SK-N-SH (cell line): ENCODE results near the gene BCAS3. TPM values are rescaled to one million over a fixed set of nuclear protein-coding genes. Genes with fewer than 3 reads are reported as not detected.

Source experiments
- CTCF ChIA-PET: fragments of 300-600, 350-600 bp; formaldehyde crosslinking; extraction: SDS; loops from one replicate; lab custom pipeline; 2021; lab: Yijun Ruan, JAX
- POLR2A ChIA-PET: fragments of 350-600 bp; sonication (Branson Sonifier 250); formaldehyde crosslinking; extraction: SDS; loops from one replicate; lab custom pipeline; 2020; ENCODE audit warnings: antibody characterized with exemption, inconsistent platforms; lab: Yijun Ruan, JAX
- DNase-seq: peaks from one replicate; pipeline ENCODE4 v3.0.0; 2012
- H2AFZ ChIP-seq: fragments of 200-600 bp; sonication (generic); 2 replicates; pipeline ENCODE4 v1.8.1; 2016; ENCODE audit warnings: antibody characterized with exemption, mild to moderate bottlenecking, low read depth
- H3F3A ChIP-seq: fragments of 200-600 bp; sonication (generic); replicated peaks from 2 replicates; pipeline ENCODE3; 2016; ENCODE audit warnings: antibody characterized with exemption, mild to moderate bottlenecking; ENCODE audit not compliant: insufficient read depth
- H3K27ac ChIP-seq, 2 experiments: fragments of 200-500 bp in 1 of 2; fragments of 200-600 bp in 1 of 2; sonication (Bioruptor generic) in 1 of 2; sonication (generic), shearing (Covaris generic) in 1 of 2; 2 replicates each; pipeline versions ENCODE4 v1.5.1 to v1.6.1; 2014 to 2016; ENCODE audit warnings: low read depth in 2 of 2, inconsistent platforms in 1 of 2, low read length in 1 of 2, mild to moderate bottlenecking in 1 of 2, mixed read lengths in 1 of 2
- H3K27me3 ChIP-seq: fragments of 200-600 bp; sonication (generic), shearing (Covaris generic); 2 replicates; pipeline ENCODE4 v1.6.1; 2016; ENCODE audit warnings: mixed run types; ENCODE audit not compliant: insufficient read depth
- H3K36me3 ChIP-seq, 2 experiments: fragments of 200-500 bp in 1 of 2; fragments of 200-600 bp in 1 of 2; sonication (Bioruptor generic) in 1 of 2; sonication (generic) in 1 of 2; replicated peaks in 1 of 2; 2 replicates each; pipeline versions ENCODE3 to v1.5.1; 2014 to 2016; ENCODE audit warnings: low read length in 1 of 2, mild to moderate bottlenecking in 1 of 2; ENCODE audit not compliant: insufficient read depth in 2 of 2, control insufficient read depth in 1 of 2
- H3K4me1 ChIP-seq, 2 experiments: fragments of 200-500 bp in 1 of 2; fragments of 200-600 bp in 1 of 2; sonication (Bioruptor generic) in 1 of 2; sonication (generic), shearing (Covaris generic) in 1 of 2; 2 replicates each; pipeline versions ENCODE4 v1.5.1 to v1.6.1; 2014 to 2016; ENCODE audit warnings: low read depth in 1 of 2, low read length in 1 of 2, mixed run types in 1 of 2; ENCODE audit not compliant: insufficient read depth in 2 of 2, control insufficient read depth in 1 of 2
- H3K4me2 ChIP-seq: fragments of 200-600 bp; sonication (generic), shearing (Covaris generic); 2 replicates; pipeline ENCODE4 v1.6.1; 2017; ENCODE audit warnings: mixed run types
- H3K4me3 ChIP-seq, 2 experiments: fragments of 200-500 bp in 1 of 2; fragments of 200-600 bp in 1 of 2; sonication (Bioruptor generic) in 1 of 2; sonication (generic), shearing (Covaris generic) in 1 of 2; 2 replicates each; pipeline versions ENCODE4 v1.5.1 to v1.8.1; 2014 to 2016; ENCODE audit warnings: low read depth in 2 of 2, inconsistent platforms in 1 of 2, low read length in 1 of 2, mild to moderate bottlenecking in 1 of 2, mixed read lengths in 1 of 2, moderate library complexity in 1 of 2
- H3K79me2 ChIP-seq: fragments of 200-600 bp; sonication (generic); 2 replicates; pipeline ENCODE4 v1.8.1; 2017; ENCODE audit warnings: mild to moderate bottlenecking; ENCODE audit not compliant: insufficient read depth
- H3K9ac ChIP-seq: fragments of 200-600 bp; sonication (generic); 2 replicates; pipeline ENCODE4 v1.6.1; 2017; ENCODE audit warnings: mixed run types
- H3K9me2 ChIP-seq: fragments of 200-600 bp; sonication (generic); 2 replicates; pipeline ENCODE4 v1.6.1; 2017; ENCODE audit warnings: mixed run types
- H3K9me3 ChIP-seq: fragments of 200-600 bp; sonication (generic); 2 replicates; pipeline ENCODE4 v1.6.1; 2017; ENCODE audit warnings: mixed run types, mild to moderate bottlenecking, moderate library complexity
- H4K20me1 ChIP-seq: fragments of 200-600 bp; sonication (generic); 2 replicates; pipeline ENCODE4 v1.6.1; 2017; ENCODE audit warnings: mild to moderate bottlenecking, mixed run types; ENCODE audit not compliant: insufficient read depth
- CHD2 ChIP-seq: fragments of 150-350 bp; IDR thresholded peaks from 2 replicates; pipeline ENCODE4 v1.6.1; 2018; ENCODE audit warnings: low read length; ENCODE audit not compliant: partially characterized antibody
- EP300 ChIP-seq, 2 experiments: IDR thresholded peaks; 2 replicates each; pipeline versions ENCODE4 v1.4.0 to v1.6.1; 2012; ENCODE audit warnings: borderline replicate concordance in 1 of 2, low read depth in 1 of 2, low read length in 1 of 2
- EZH2phosphoT487 ChIP-seq: fragments of 200-600 bp; sonication (generic); IDR thresholded peaks from 2 replicates; pipeline ENCODE4 v1.6.1; 2017; ENCODE audit warnings: low read depth, mixed run types, mild to moderate bottlenecking, antibody characterized with exemption, moderate library complexity, borderline replicate concordance
- FOXJ3 ChIP-seq: sonication (generic); formaldehyde crosslinking; IDR thresholded peaks from 2 replicates; pipeline ENCODE4 v1.5.1; 2020; ENCODE audit warnings: mild to moderate bottlenecking, missing genetic modification reagents
- MXI1 ChIP-seq: IDR thresholded peaks from 2 replicates; pipeline ENCODE4 v1.6.1; 2012; ENCODE audit warnings: mild to moderate bottlenecking, low read depth, low read length, improper control_type of control experiment
- NFIC ChIP-seq: IDR thresholded peaks from 2 replicates; pipeline ENCODE4 v1.4.0; 2012; ENCODE audit warnings: borderline replicate concordance
- POLR2AphosphoS5 ChIP-seq: IDR thresholded peaks from 2 replicates; pipeline ENCODE4 v1.6.1; 2012; ENCODE audit warnings: low read depth, low read length
- RCOR1 ChIP-seq: fragments of 150-350 bp; IDR thresholded peaks from 2 replicates; pipeline ENCODE4 v1.6.1; 2017; ENCODE audit warnings: antibody characterized with exemption, low read length
- SMC3 ChIP-seq: IDR thresholded peaks from 2 replicates; pipeline ENCODE4 v1.6.1; 2012; ENCODE audit warnings: low read depth, low read length, improper control_type of control experiment
- WGBS: methylation state at CpG from one replicate; pipeline ENCODE4 v1.1.6; 2017; ENCODE audit warnings: low lambda C conversion rate; 5-methylcytosine and 5-hydroxymethylcytosine counted together
- polyA plus RNA-seq, 3 experiments: library from polyadenylated mRNA; depleted of rRNA; stranded (reverse); fragments of >200 nt; gene quantifications; 2 replicates each; pipeline ENCODE4 v1.2.3, GENCODE V29; 2012
- TF ChIP-seq, protein P1 (sequence below): IDR thresholded peaks from 2 replicates; pipeline ENCODE4 v1.4.0; 2012; ENCODE audit warnings: low read depth, borderline replicate concordance

BCAS3 gene
- polyA plus RNA-seq, 1 of the 3 experiments (the other 2 are of a cell fraction): 5.9 TPM

DNA sequence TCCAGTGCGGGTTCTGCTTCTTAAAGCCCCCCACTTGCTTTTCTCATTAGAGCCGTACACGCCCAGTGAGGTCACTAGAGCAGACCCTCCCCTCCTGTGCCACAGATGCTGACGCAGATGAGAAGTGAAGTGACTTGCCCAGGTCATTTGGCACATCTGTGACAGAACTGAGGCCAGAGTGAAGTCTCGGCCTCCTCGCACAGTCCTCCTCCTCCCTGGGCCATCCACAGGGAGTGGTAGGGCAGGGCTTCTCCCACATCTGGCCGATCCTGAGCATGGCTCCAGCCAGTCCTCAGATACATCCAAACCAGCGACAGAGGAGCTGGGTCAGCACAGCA lies 706.7 kb downstream of the BCAS3 start:
- ChIA-PET POLR2A (interaction anchor here (0.5 to 7.5 kb wide), 10 partner anchors 12 to 243 kb away, joined by 3 to 105 read pairs (median 4); partner anchors contain the start of gene TBX2), CTCF (interaction anchor here (0.7 to 9.4 kb wide), 12 partner anchors 13 to 383 kb away, joined by 3 to 133 read pairs (median 5); partner anchors contain the start of gene TBX2)
- Histone ChIP-seq H2AFZ (no peak overlapping the region), H4K20me1 (no peaks in the 10 kb centered on the region), H3K4me1 (peaks cover 0 to 92% of the 10 kb centered on the region in 2 experiments; a peak in 3 of 4 replicates), H3K9me2 (no peaks in the 10 kb centered on the region), H3K36me3 (no peaks in the 10 kb centered on the region), H3F3A (no peaks in the 10 kb centered on the region), H3K9ac (no peak overlapping the region), H3K4me3 (no peak overlapping the region), H3K4me2 (no peak overlapping the region; the same call in 1 of the 2 replicates), H3K27me3 (no peaks in the 10 kb centered on the region), H3K27ac (peak overlapping the region; percentile 34 to 97; a peak in 3 of 4 replicates), H3K79me2 (no peaks in the 10 kb centered on the region), H3K9me3 (no peaks in the 10 kb centered on the region)
- no peak for DNase-seq
- WGBS: 89% methylated on average over 8 of the region's 8 CpGs
- TF ChIP-seq CHD2 (peak; percentile 41), POLR2AphosphoS5 (no peak)

DNA sequence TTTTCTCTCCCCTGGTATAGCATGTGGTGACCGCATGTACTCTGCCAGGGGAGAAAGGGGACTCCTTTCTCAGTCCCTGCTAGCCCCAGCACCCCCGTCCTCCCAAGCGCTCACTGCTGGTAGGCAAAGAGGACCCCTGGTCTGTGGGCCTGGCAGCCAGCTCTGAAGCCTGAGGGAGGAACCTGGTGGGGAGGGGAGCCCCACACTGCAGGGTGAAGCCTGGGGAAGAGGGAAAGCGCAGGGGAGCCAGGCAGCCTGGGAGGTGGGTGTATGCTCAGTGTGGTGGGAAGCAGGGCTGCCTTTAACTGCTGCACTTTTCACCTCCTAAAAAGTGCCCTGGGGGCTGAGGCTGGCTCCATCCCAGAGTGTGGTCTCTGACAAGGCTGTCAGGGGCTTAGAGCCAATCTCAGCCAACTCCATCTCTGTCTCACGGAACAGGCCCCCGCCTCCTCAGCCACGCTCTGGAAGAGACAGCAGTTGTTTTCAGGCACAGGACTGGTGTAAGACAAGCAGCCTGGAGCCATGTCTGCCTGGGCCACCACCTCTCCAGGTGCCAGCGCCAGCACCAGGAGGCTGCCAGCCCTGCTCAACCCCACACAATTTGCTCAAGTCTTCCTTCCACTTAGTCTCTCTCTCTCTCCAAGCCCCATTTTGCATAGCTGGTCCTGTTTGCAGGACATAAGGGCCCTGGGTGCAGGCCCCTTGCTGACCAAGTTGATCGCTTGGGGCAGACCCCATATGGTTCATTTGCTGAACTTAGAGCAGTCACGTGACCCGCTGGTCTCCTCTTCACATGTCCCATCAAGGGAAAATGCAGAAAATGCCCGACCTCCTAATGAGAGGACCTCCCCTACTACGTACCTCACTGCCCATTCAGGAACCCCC lies 707.3 kb downstream of the BCAS3 start:
- ChIA-PET CTCF (interaction anchor here (0.8 to 9.4 kb wide), 15 partner anchors 13 to 664 kb away, joined by 3 to 133 read pairs (median 4); partner anchors contain the start of gene TBX2), POLR2A (interaction anchor here (0.5 to 7.5 kb wide), 7 partner anchors 12 to 244 kb away, joined by 3 to 105 read pairs (median 5); partner anchors contain the start of gene TBX2)
- Histone ChIP-seq H3K9me3 (no peaks in the 10 kb centered on the region), H3K27ac (peak overlapping the region; percentile 34 to 97; a peak in 3 of 4 replicates), H3K36me3 (no peaks in the 10 kb centered on the region), H4K20me1 (no peaks in the 10 kb centered on the region), H3K4me3 (no peak overlapping the region), H3K79me2 (no peaks in the 10 kb centered on the region), H3K9me2 (no peaks in the 10 kb centered on the region), H3K27me3 (no peaks in the 10 kb centered on the region), H2AFZ (no peak overlapping the region), H3K4me2 (no peak overlapping the region), H3K4me1 (peaks cover 0 to 87% of the 10 kb centered on the region in 2 experiments; a peak in 3 of 4 replicates), H3F3A (no peaks in the 10 kb centered on the region), H3K9ac (no peak overlapping the region)
- WGBS: 94% methylated on average over 13 of the region's 13 CpGs
- DNase-seq: peak; percentile 91
- TF ChIP-seq EP300 (IDR thresholded peaks at IDR 0.05; ENCODE audit: borderline replicate concordance in 1 of 2, low read depth in 1 of 2, low read length in 1 of 2): peak in 1 of 2 experiments; percentile 88; a peak in 2 of 4 replicates
- no peak for TF ChIP-seq NFIC
- TF ChIP-seq RCOR1: peak; percentile 42; the same call in 1 of the 2 replicates
- peak; percentile 63; the same call in 1 of the 2 replicates for TF ChIP-seq MXI1
- TF ChIP-seq CHD2: peak; percentile 30
- TF ChIP-seq SMC3: peak; percentile 14; the same call in 1 of the 2 replicates
- TF ChIP-seq EZH2phosphoT487: no peak
- peak; percentile 95 for TF ChIP-seq FOXJ3 (CRISPR knock-in tag)
- TF ChIP-seq, protein P1, sequence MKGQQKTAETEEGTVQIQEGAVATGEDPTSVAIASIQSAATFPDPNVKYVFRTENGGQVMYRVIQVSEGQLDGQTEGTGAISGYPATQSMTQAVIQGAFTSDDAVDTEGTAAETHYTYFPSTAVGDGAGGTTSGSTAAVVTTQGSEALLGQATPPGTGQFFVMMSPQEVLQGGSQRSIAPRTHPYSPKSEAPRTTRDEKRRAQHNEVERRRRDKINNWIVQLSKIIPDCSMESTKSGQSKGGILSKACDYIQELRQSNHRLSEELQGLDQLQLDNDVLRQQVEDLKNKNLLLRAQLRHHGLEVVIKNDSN: no peak
